ENCODE results near the gene FAIM2.
"Not testable (repeated sequence)": the region's sequence is repeated elsewhere in the genome, so short reads cannot be mapped to it uniquely, and the experiment has no call there.

Gene FAIM2

GRCh38 chr12:49855890-49856289 lies 47.8 kb downstream of the FAIM2 start:
- DNase-seq, result not testable (repeated sequence)

DNA sequence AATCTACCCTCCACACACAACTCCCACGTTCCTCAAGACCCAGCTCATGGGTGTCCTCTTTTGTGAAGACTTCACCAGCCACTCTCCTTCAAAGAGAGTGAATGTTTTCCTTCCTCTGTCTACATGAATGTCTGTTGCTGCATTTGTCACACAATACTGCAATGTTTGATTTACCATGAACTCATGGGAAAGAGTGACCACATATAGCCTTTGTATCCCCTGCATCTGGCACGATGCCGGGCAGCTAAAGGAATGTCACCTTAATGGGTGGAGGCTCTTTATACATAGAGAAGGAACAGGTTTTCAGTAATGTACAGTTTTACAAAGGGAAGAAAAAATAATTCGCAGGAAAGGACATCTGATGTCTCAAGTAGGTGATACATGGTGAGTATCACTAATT lies 48.7 kb downstream of the FAIM2 start:
- no peak for DNase-seq

DNA sequence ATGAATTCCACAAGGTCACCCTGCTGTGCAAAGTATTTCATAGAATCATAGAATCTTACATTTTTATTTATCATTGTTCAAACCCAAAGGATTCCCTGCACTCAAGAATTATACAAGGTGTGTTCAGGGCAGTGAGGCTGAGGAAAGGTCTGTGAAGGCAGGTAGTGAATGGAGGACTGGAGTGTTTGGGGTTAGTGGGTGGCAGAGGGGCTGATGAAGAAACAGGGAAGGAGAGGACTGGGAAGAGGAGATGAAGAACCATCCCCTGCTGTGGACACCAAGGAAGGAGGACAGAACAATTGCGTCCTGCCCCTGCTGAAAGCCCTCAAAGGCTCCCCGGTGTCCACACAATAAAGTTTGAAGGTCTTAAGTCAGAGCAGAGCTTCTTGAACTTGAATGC lies 50.0 kb downstream of the FAIM2 start:
- no peak for DNase-seq

DNA sequence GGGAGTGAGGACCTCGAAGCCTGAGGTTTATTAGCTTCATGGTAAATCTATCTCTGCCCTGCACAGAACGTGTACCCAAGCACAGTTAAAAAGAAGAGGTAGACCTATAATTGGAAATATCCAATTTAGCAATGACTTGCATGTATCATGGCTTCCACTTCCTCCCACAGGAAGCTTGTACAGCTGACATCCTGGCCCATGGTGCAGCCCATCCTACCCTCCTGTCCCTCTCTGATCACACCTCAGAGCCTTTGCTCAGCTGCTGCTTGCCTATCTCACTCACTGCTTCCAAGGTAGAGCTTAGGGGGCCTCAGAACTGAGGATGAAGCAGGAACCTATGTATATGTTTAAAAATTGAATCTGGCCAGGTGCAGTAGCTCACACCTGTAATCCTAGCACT lies 56.5 kb downstream of the FAIM2 start:
- DNase-seq, result no peak

- DNase-seq, result no peak
Observed at GRCh38 chr12:49846032-49846431, 57.7 kb downstream of the FAIM2 start.

GRCh38 chr12:49843876-49844437 lies 59.7 kb downstream of the FAIM2 start:
- no peak for DNase-seq

DNA sequence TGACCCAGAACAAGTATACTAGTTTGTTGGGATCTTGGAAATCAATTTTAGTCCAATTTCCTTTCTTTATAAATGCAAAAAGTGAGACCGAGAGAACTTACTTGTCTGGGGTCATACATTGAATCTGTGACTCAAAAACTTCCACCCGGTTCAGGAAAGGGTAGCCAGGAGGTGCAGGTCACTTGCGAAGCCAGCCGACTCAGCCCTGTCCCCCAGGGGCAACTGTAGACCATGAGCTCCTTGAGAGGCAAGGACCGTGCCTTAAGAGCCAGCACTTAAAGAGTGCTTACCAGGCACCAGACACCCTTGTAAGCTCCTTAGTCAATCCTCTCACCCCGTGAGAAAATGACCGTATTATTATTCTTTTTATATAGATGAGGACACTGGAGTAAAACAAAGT lies 60.3 kb downstream of the FAIM2 start:
- no peak for DNase-seq

- DNase-seq, result peak; percentile 89
Observed at GRCh38 chr12:49842519-49843352, 61.0 kb downstream of the FAIM2 start, which contains the start of gene BCDIN3D. Gene BCDIN3D (minus strand): TSS chr12:49843106. CDS start chr12:49843087, 19 bp downstream.

- peak; percentile 46 for DNase-seq
Observed at GRCh38 chr12:49838973-49839633, 64.6 kb downstream of the FAIM2 start.

- no peak for DNase-seq
Observed at GRCh38 chr12:49832836-49833421, 70.8 kb downstream of the FAIM2 start.

GRCh38 chr12:49831717-49832116 lies 72.0 kb downstream of the FAIM2 start:
- DNase-seq, result no peak

GRCh38 chr12:49828133-49829091 lies 75.3 kb downstream of the FAIM2 start, which contains the start of gene NCKAP5L:
Gene NCKAP5L (minus strand): TSS chr12:49828413. CDS start chr12:49804044, 24,369 bp downstream.
- peak; percentile 92 for DNase-seq

DNA sequence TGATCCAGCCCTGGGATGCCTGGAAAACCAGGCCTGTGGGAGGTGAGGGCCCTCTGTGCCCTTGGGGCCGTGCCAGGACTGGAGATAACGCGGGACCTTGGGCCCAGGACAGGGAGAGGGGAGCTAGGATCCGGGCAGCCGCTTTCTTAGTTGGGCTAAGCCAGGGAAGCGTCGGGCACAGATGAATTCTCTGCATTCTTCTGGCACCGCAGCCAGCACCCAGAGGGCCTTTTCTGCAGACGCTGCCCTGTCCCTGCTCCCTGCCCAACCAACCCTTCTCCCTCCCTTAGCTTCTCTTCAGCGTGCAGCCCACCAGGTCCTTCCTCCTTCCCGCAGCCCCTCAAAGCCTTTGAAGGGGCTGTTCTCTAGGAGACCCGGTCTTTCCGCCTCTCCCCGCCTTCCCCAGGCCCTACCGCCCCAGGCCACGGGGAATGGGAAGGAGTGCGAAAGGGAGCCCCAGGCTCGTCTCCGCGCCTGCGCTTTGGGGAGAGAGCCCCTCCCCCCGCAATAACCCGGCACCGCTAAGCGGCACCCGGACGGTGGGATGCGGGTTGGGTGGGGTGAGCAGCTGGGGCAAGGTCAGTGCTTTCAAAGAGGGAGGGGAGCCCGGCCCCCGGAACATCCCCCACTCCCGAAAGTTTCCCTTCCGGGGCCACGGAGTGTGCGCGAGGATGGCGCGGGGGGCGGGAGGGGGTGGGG lies 76.2 kb downstream of the FAIM2 start:
- DNase-seq, result peak; percentile 25

DNA sequence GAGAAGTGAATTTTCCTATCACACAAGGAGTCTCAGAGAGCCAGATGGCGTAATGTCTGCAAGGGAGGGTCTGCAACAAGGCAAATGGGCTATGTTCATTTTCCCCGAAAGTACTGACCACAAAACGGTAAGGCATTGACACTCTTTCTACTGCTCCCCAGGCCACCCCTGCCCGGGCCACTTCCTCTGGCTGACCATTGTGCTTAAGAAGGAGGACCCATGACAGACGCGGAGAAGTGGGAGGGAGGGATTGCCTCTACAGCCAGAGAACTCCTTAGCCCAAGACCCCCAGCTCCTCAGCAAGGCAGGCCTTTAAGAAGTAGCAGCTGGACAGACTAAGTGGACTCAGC lies 76.7 kb downstream of the FAIM2 start:
- no peak for DNase-seq

DNA sequence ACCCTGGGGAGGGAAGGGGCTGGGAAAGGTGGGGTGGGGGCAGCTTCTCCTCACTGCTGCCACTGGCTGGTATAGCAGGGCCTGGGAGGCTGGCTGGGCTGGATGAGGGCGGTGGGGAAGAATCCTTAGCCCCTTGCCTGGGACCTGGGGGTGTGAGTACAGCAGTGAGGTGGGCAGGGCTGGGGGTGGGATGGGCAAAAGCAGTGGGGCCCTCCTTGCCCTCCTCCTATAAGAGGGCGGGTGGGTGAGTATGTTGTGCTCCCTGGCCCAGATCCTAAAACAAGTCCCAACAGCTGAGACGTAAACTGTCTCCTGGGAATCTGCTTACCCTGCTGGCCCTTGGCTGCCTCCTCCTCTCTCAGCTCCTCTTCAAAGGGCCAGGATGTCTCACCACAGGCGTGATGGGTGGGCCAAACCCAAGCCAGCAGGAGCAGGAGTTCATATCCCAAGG lies 77.7 kb downstream of the FAIM2 start:
- DNase-seq, result no peak

- peak; percentile 26 for DNase-seq
Observed at GRCh38 chr12:49825360-49825970, 78.2 kb downstream of the FAIM2 start.

DNA sequence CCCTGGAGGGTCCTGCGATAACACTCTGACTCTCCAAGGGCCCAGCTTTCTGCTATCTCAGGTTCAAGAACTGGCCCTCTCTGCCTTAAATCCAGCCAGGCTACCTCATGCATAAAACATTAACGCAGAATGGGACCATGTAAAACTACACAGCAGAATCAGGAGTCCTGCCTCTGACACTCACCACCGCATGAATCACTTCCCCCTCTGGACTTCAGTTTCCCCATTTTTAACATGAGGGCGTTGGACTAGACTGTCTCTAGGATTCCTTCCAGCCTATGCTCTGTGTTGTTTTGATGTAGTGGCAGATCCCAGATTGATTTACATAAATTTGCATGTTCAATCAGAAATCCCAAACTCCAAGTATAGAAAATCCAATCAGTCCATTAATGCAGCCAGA lies 78.8 kb downstream of the FAIM2 start:
- DNase-seq, result peak; percentile 27

DNA sequence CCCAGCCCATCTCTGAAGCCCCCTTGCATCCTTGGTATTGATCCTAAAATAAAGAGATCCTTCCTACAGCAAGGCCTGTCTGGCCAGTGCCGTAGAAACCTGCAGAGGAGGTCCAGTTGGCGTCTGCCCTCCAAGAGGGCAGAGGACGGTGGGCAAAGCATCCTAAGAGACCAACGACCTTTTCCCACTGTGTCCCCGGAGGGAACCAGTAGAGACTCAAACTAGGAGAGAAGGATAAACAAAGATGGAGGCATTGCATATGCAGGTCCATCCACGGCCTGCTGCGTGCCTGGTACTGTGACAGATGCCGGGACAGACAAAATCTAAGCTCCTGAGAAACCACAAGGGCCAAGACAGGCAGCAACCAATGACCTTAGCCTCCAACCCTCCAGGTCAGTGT lies 79.3 kb downstream of the FAIM2 start:
- no peak for DNase-seq

GRCh38 chr12:49823951-49824350 lies 79.7 kb downstream of the FAIM2 start:
- no peak for DNase-seq

DNA sequence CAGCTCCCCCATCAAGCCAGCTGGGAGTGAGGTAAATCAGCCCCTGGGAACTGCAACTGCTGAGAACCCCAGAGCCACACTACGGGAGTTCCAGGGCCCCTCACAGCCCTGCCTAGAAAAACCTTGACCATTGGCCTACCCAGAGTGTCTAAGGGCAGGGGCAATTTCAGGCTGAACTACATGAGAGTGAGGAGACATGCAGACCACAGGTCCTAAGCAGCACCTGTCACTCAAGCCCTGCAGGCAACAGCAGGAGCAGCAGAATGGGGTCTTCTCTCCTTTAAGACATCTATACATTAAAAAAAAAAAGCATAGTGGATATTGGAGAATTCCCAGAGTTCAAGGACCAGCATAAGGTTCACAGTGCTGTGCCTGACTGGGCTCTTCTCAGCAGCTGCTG lies 80.3 kb downstream of the FAIM2 start:
- DNase-seq, result no peak

All from CD4-positive, alpha-beta T cell treated with Interleukin-4 for 4 hours (primary cell).